ENCODE measurements around the gene SLC1A4.

The SLC1A4 gene

GRCh38 chr2:64987001-64987955 is 1.9 kb upstream of the SLC1A4 start:
- H3K27ac ChIP-seq: peak overlapping the region; percentile 97
- TF ChIP-seq, protein P1, sequence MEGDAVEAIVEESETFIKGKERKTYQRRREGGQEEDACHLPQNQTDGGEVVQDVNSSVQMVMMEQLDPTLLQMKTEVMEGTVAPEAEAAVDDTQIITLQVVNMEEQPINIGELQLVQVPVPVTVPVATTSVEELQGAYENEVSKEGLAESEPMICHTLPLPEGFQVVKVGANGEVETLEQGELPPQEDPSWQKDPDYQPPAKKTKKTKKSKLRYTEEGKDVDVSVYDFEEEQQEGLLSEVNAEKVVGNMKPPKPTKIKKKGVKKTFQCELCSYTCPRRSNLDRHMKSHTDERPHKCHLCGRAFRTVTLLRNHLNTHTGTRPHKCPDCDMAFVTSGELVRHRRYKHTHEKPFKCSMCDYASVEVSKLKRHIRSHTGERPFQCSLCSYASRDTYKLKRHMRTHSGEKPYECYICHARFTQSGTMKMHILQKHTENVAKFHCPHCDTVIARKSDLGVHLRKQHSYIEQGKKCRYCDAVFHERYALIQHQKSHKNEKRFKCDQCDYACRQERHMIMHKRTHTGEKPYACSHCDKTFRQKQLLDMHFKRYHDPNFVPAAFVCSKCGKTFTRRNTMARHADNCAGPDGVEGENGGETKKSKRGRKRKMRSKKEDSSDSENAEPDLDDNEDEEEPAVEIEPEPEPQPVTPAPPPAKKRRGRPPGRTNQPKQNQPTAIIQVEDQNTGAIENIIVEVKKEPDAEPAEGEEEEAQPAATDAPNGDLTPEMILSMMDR (conservative IDR thresholded peaks at IDR 0.05): no peak

- TF ChIP-seq, protein P1 (conservative IDR thresholded peaks at IDR 0.05): no peak
- peak overlapping the region; percentile 97 for H3K27ac ChIP-seq
Measured at GRCh38 chr2:64987956-64988419, 1.2 kb upstream of the SLC1A4 start.

DNA sequence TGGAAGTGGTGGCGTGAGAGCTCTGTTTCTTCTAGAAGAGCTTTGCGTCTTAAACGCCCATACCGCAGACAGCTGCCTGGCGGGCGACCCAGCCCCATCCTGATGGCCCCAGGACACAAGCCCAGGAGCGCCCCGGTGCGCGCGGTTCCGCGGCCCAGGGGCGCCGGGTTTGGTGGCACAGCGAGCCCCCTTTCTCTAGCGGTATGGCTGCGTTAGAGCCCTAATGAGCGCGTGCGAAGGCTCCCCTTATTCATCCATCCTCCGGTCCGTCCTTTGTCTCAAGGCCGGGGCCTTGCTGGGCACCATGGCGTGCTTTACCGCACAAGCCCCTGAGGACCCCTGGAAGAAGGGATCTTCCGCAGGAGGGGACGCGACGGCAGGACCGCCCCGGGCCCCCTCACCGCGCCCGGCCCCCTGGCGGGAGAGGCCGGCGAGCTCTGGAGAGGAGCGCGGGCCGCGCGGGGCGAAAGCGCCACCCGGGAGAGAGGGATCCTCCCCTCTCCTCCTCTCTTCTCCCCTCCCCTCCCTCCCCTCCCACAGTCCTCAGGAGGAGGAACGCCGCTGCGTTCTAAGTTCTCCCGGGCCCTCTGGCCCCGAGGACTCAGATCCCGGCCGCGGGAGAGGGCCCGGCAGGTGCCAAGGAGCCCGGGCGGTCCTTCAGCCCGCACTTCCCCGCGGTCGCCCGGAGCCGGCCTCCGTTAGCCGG is 626 bp upstream of the SLC1A4 start:
- peak overlapping the region; percentile 97 for H3K27ac ChIP-seq
- TF ChIP-seq, protein P1 (conservative IDR thresholded peaks at IDR 0.05): peak; percentile 61

GRCh38 chr2:64989982-64990614 is 899 bp downstream of the SLC1A4 start:
- TF ChIP-seq, protein P1 (conservative IDR thresholded peaks at IDR 0.05): no peak
- peak overlapping the region; percentile 97 for H3K27ac ChIP-seq

DNA sequence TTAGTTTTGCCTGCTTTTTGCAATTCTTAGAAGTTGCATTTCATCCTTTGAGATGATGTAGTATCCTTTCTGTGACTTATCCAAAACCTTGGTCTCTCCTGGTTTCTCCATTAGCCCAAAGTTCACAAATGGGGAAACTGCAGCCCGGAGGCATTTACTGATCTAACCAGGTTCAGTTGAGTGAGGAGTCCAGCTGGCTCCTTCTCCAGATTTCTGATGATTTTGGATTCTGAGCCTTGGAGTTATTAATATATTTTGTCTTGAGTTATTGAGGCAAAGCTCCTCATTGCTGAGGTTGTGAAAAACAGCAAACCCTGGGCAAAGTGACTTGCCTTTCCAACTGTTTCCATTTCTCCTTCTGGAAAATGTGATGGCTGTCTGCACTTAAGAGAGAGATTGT is 1.7 kb downstream of the SLC1A4 start:
- H3K27ac ChIP-seq: no peak overlapping the region
- TF ChIP-seq, protein P1 (conservative IDR thresholded peaks at IDR 0.05): no peak

DNA sequence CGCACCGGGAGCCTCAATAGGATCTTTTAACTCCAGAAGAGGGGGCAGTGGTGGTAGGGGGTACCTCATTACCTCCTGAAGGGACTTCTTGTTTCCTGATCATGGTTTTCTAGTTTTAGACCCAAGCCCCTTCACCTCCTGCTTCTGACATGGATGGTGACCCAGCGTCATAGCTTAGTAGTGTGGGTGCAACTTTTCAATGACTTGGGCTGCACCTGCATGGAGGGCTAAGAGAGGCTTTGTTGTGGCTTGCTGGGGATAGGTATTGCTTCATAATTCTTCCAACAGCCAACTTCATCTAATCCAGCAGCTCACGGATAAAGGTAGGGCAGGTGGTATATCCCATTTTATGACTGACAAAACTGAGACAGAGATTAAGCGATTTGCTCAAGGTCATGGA is 3.0 kb downstream of the SLC1A4 start:
- TF ChIP-seq, protein P1 (conservative IDR thresholded peaks at IDR 0.05): no peak
- H3K27ac ChIP-seq: no peak overlapping the region

DNA sequence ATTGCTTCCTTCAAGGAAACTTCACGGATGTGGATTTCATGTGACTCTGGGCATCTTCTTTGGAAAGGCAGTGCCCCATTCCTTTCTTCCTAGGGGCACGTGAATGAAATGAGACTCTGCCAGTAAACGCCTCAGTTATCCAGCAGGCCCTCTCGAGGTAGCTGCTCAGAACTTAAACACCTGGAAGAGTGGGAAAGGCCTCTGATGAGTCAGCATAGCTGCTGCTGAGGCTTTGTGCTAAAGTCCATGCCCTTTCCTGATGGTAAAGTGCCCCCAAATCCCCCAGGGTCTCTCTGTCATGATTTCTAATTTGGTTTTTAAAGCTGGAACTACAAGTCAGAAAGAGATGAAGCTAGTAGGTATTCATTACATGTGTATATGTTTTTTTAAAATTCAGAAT is 3.8 kb downstream of the SLC1A4 start:
- no peak overlapping the region for H3K27ac ChIP-seq
- TF ChIP-seq, protein P1 (conservative IDR thresholded peaks at IDR 0.05): no peak
